CD4-positive, alpha-beta T cell treated with Interleukin-4 for 1 hour (primary cell): ENCODE measurements around the gene MAD2L2.

ENCODE experiments used
- DNase-seq, 2 donors: peaks; one replicate each; pipeline ENCODE4 v3.0.0-alpha.2; 2020 to 2022

Gene MAD2L2

GRCh38 chr1:11681071-11681771, at the start of gene MAD2L2:
TSS of gene MAD2L2 (minus strand) at chr1:11681148. CDS start at chr1:11680601, 547 bp downstream.
- DNase-seq = peak; percentile 87 to 90

GRCh38 chr1:11730429-11730891, 49.5 kb upstream of the MAD2L2 start:
- DNase-seq = peak; percentile 62 to 63

- DNase-seq = no peak
These were observed 48.8 kb upstream of the MAD2L2 start for GRCh38 chr1:11729498-11730428.

DNA sequence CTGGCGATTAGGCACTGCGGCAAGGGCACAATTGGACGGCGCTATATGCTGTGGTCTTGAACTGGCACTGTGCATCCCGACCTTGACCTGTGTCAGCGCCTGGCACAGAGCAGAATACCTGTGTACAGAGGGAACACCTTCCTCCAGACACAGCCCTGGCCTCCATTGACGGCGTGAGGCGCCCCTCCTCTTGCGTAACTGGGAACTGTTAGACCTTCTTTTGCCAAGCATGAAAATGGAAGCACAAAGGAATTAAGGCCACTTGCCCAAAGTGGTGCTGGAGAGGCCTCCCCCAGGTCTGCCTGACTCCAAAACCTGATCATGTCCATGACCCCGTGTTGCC, 48.2 kb upstream of the MAD2L2 start:
- DNase-seq = no peak

DNA sequence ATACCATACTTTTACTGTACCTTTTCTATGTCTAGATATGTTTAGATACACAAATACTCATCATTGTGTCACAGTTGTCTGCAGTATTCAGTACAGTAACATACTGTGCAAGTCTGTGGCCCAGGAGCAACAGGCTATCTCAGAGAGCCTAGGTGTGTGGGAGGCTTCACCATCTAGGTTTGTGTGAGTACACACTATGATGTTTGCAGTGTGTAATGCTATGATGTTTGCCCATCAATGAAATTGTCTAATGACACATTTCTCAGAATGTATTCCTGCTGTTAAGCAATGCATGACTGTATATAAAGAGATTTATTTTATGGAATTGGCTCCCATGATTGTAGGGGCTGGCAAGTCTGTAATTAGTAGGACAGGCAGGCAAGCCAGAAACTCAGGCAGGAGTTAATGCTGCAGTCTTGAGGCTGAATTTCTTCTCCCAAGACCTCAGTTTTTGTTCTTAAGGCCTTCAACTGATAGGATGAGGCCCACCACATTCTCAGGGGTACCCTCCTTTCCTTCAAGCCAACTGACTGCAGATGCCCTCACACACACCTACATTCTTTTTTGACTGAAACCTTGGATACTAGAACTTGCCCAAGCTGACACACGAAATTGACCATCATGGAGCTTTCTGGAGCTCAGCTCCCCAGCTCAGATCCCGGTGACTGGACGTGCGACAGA, 47.3 kb upstream of the MAD2L2 start:
- DNase-seq = no peak

- DNase-seq = no peak
These were observed 46.2 kb upstream of the MAD2L2 start for GRCh38 chr1:11727119-11727518.

- peak in 1 of 2 donors; percentile 57 for DNase-seq
These were observed 44.7 kb upstream of the MAD2L2 start for GRCh38 chr1:11725616-11726015.

GRCh38 chr1:11722538-11722937, 41.6 kb upstream of the MAD2L2 start:
- DNase-seq = no peak

GRCh38 chr1:11721311-11721710, 40.4 kb upstream of the MAD2L2 start:
- DNase-seq = no peak

GRCh38 chr1:11720525-11720924, 39.6 kb upstream of the MAD2L2 start:
- no peak for DNase-seq

DNA sequence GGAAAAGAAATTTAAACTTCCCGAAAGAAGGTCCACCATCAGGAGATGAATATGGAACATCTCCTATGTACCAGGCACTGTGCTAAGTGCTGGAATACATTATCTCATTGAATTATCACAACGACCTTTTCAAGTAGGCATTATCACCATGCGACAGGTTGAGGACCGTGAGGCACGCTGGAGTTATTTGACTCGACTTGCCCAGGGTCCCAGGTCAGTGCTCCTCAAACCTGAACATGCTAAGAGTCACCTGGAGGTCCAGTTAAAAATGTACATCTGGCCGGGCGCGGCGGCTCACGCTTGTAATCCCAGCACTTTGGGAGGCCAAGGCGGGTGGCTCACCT, 39.1 kb upstream of the MAD2L2 start:
- no peak for DNase-seq

GRCh38 chr1:11719313-11720032, 38.5 kb upstream of the MAD2L2 start:
- peak; percentile 87 for DNase-seq

GRCh38 chr1:11714831-11715575, 34.1 kb upstream of the MAD2L2 start:
- DNase-seq = no peak

- no peak for DNase-seq
These were observed 32.1 kb upstream of the MAD2L2 start for GRCh38 chr1:11713095-11713494.

DNA sequence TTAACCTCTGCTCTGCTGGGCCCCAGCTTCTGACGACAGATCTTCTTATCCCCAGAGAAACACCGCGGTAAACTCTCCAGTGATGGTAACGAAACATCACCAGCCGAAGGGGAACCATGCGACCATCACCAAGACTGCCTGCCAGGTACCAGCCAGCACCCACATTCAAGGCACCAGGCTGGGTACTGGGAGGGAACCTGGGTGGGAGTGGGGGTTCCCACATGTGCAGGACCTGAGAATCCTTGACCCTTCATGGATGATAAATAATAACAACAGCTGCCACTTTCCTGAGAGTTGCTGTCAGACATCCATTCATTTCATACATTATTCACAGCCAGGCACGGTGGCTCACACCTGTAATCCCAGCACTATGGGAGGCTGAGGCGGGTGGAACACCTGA, 31.3 kb upstream of the MAD2L2 start:
- no peak for DNase-seq

DNA sequence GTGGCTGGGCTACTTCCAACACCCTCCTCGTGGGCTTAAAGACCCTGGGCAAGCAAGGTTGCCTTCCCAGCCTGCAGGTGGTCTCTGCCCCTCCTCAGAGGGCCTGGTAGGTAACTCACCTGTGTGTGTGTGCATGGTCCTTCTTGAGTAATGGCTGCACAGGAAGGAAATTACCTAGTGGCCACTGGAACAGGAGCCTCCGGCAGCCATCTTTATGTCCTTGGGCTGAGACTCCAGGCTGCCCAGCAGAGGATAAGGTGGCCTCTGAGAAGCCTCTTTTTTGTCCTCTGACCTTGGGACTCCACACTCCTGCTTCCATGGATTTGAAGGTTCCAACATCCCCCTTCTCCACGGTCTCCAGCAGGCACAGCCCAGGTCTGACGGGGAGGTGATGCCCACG, 30.5 kb upstream of the MAD2L2 start:
- no peak for DNase-seq

DNA sequence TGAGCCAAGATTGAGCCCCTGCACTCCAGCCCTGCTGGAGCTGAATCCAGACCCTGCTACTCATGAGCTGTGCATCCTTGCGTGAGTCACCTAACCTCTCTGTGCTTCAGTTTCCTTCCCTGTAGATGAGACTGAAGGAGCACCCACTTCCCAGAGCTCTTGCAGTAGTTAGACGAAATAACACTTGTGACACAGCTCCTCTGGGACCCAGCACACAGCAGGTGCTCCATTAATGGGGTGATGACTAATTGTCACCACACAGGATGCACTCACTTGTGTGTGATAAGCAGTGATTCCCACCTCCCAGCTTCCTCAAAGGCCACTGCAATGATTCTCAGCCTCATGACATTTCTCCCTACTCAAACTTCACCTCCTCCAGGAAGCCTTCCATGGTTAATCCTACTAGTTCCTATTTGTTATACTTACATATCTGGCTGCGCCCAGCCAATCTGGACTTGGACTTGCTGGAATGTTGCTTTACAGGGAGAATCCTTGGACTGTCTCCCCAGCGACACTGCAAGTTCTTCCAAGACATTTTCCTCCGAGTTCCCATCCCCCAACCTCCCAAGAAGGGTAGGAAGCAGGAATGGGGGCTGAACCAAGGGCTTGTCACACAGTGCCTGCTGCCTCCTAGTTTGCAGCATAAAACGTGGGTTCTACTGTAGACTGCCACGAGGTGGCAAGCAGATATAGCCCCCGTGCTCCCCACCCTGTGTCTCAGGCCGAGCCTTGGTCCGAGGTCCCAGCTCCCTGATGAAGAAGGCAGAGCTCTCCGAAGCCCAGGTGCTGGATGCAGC, 27.8 kb upstream of the MAD2L2 start:
- DNase-seq = no peak

DNA sequence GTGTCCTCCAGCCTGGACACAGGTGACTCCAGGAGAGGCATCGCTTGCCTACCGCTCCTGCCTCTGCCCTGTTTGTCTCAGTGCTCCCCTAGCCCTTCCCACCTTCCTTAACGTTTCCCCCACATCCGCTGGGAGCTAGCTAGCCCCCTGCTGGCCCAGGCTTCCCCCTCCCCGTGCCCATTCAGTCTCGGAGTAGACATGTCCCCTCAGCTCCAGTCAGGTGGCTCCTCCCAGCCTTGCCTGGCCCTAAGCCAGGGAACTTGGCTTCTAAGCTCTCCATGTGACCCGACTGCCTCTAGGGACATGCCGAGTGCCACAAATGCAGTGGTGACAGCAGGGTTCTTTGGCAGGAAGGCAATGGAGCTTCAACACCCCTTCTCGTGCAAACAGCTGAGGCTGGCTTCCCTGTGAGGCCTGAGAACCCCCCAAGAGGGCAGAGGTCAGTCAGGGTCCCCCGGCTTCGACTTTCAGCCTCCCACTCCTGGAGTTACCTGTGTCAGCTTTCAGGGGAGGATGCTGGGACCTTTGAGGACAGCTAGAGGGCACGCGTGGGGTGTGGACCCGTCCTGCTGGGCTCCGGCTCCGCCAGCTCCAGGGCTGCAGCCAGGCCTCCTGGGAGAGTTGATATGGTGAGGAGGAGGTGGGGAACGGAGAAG, 26.8 kb upstream of the MAD2L2 start:
- no peak for DNase-seq

- DNase-seq = no peak
These were observed 25.3 kb upstream of the MAD2L2 start for GRCh38 chr1:11706292-11706691.

DNA sequence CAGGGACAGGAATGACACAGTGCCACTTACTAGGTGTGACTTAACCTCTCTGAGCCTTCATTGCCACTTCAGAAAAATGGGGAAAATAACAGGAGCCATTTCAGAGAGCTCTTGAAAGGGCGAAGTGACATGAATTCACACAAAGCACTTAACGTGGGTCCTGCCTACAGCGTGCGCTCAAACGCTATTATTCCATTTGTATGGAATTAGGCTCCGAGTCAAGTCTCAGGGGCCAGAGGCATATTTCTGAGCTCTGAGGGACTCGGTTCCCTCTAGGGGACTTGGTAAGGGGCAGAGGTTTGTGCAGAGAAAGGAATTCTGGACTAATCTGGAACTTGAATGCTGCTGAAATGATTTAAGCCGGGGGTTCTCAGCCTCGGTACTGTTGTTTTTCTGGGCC, 24.6 kb upstream of the MAD2L2 start:
- DNase-seq = no peak
